Stimulated activated CD4-positive, alpha-beta T cell treated with anti-CD3 and anti-CD28 coated beads, Interleukin-15, amount 100 ng/mL, for 1 hour (primary cell): ENCODE results near the gene ITPRIPL1.

Experiments used
- DNase-seq, 2 donors: peaks; one replicate each; pipeline ENCODE4 v3.0.0-alpha.2; 2020; ENCODE audit warnings: low read depth in 1 of 2, low spot score in 1 of 2

Gene ITPRIPL1

DNA sequence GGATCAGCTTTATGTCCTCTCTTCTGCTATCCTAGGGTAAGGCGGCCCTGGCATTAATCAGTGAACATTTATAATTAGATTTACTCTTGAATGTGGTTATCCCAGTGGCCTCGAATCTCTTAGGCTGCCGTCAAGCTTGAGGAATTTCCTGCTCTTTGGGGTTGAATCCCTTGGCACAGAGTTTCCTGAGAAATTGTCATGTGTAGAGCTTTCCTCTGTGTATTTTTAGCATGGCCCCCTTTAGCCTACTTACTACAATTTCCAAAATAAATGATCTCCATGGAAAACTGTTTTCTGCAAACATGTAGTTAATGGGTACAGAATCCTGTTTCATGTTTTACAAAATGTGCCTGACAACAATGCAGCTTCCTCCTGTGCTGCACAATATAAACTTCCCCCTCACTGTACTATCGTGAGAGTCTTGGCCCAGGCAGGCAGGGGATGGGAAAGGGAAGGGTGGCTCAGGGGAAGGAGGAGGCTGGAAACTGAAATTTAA lies 28.5 kb downstream of the ITPRIPL1 start:
- no peak for DNase-seq

DNA sequence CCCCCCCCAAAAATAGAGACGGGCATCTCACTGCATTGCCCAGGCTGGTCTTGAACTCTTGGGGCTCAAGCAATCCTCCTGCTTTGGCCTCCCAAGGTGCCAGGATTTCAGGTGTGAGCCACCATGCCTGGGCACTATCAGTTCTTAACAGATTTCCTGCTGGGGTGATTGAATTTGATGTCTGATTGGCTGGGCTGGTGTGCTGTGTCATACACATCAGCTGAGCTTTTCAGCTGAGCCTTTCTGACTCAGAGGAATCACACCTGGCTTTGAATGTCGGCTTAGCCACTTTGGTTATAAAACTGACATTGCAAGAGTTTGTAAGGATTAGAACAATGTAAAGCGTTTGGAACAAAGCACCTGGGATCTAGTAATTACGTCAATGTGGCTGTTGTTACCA lies 29.4 kb downstream of the ITPRIPL1 start:
- no peak for DNase-seq

- no peak for DNase-seq
Measured at GRCh38 chr2:96356889-96357288, 31.8 kb downstream of the ITPRIPL1 start.

DNA sequence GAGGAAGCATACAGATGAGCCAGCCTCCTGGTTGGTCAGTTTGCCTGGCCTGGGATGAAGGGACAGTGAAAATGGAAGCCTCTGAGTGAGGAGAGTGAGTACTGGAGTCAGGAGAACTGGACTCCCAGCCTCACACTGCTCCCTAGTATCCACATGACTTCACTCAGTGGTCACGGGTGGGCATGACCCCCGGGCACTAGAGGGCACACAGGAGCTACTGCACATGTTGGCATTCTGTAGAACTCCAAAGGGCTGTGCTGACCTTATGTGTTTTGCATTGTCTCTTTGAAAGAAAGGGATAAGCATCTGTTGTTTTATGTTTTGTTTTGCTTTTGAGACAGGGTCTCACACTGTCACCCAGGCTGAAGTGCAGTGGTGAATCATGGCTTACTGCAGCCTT lies 34.2 kb downstream of the ITPRIPL1 start:
- no peak for DNase-seq

GRCh38 chr2:96359866-96360265 lies 34.7 kb downstream of the ITPRIPL1 start:
- no peak for DNase-seq

DNA sequence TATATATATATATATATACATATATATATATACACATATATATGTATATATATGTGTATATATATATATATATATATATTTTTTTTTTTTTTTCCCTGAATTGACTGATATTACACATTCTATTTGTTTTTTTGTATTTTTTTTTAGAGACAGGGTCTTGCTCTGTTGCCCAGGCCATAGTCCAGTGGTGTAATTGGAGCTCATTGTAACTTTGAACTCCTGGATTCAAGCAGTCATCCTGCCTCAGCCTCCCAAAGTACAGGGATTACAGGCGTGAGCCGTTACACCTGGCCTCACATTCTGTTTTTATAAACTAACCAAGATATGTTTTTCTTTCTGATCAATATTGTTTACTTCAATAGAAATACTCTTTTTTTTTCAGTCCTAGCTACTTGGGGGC lies 36.6 kb downstream of the ITPRIPL1 start:
- no peak for DNase-seq

GRCh38 chr2:96369186-96369585 lies 44.1 kb downstream of the ITPRIPL1 start:
- no peak for DNase-seq

DNA sequence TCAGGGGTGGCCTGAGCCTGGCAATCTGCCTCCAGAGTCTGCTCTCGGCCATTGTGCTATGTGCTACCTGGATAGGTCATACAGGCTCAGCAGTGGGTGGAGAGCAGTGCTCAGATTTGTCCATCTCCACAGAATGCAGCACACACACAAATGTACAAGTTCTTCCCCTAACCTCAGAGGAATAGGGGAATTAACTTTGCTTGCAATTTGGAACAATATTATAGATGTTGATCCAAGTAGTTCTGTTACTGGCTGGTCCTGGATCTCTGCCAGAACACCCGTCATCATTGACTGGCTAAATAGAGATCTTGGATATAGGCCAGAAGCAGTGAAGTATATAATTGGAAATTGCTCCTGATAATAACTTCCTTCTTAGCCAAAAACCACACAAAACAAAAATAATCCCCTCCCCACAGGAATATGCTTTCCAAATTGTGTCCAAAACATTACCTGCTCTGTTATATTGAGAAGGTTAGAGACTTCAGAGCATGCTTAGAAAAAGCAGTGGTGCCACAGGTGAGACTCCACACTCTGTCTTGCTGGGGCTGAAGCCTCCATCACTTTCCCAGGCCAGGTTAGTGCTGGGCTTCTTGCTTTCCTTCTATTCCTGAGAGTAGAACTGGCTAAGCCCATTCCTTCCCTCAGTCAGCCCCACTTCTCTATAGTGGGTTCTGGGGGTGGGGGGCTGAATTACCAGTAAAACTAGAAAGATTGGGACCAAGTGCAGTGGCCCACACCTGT lies 49.3 kb downstream of the ITPRIPL1 start:
- no peak for DNase-seq
